DOHH2 (cell line): Measurements from ENCODE around the gene ZNF69.
A peak's percentile ranks its signal among the peaks of the same experiment; 100 is the strongest.
"Not testable (repeated sequence)": the region's sequence is repeated elsewhere in the genome, so short reads cannot be mapped to it uniquely, and the experiment has no call there.

Experiments used
- H3F3A ChIP-seq: fragments of 200-600 bp; sonication (generic), shearing (Covaris generic); 2 replicates; pipeline ENCODE4 v1.6.0; 2016; ENCODE audit warnings: antibody characterized with exemption, mild to moderate bottlenecking; ENCODE audit not compliant: control insufficient read depth, insufficient read depth
- H3K27ac ChIP-seq: fragments of 200-600 bp; sonication (generic); 2 replicates; pipeline ENCODE4 v1.5.1; 2014; ENCODE audit warnings: low read depth, mild to moderate bottlenecking, low read length, moderate library complexity
- H3K27me3 ChIP-seq: fragments of 200-600 bp; sonication (generic); 2 replicates; pipeline ENCODE4 v1.6.1; 2014; ENCODE audit warnings: mild to moderate bottlenecking, low read length, mixed read lengths; ENCODE audit not compliant: control insufficient read depth
- H3K36me3 ChIP-seq: fragments of 200-600 bp; sonication (generic); 2 replicates; pipeline ENCODE4 v1.6.1; 2014; ENCODE audit warnings: mild to moderate bottlenecking, low read length, moderate library complexity, mixed read lengths; ENCODE audit not compliant: control insufficient read depth
- H3K4me1 ChIP-seq: fragments of 200-600 bp; sonication (generic); 2 replicates; pipeline ENCODE4 v1.6.1; 2014; ENCODE audit warnings: mild to moderate bottlenecking, low read length, mixed read lengths; ENCODE audit not compliant: control insufficient read depth
- H3K4me2 ChIP-seq: fragments of 200-600 bp; sonication (generic); 2 replicates; pipeline ENCODE4 v1.6.0; 2014; ENCODE audit warnings: mild to moderate bottlenecking, low read length, moderate library complexity
- H3K4me3 ChIP-seq: fragments of 200-600 bp; sonication (generic); 2 replicates; pipeline ENCODE4 v1.5.1; 2014; ENCODE audit warnings: mild to moderate bottlenecking, low read length, mixed read lengths
- H3K79me2 ChIP-seq: fragments of 200-600 bp; sonication (generic); 2 replicates; pipeline ENCODE4 v1.6.1; 2014; ENCODE audit warnings: mild to moderate bottlenecking, low read length, mixed read lengths; ENCODE audit not compliant: control insufficient read depth
- H3K9me2 ChIP-seq: fragments of 200-600 bp; sonication (generic); replicated peaks from 2 replicates; pipeline ENCODE4 v1.6.1; 2014; ENCODE audit warnings: mild to moderate bottlenecking, low read length, mixed read lengths; ENCODE audit not compliant: control insufficient read depth
- H3K9me3 ChIP-seq: fragments of 200-600 bp; sonication (generic); 2 replicates; pipeline ENCODE4 v1.6.1; 2014; ENCODE audit warnings: antibody characterized with exemption, low read length, mixed read lengths; ENCODE audit not compliant: control insufficient read depth, insufficient read depth
- H4K20me1 ChIP-seq: fragments of 200-600 bp; sonication (generic); 2 replicates; pipeline ENCODE4 v1.6.0; 2014; ENCODE audit warnings: low read depth, mild to moderate bottlenecking, antibody characterized with exemption, low read length, moderate library complexity; ENCODE audit not compliant: control insufficient read depth, insufficient read depth
- CTCF ChIP-seq: fragments of 200-600 bp; sonication (generic); IDR thresholded peaks from one replicate; pipeline ENCODE4 v1.5.1; 2014; ENCODE audit warnings: antibody characterized with exemption, mild to moderate bottlenecking, low read depth, low read length; ENCODE audit not compliant: poor library complexity, severe bottlenecking
- EZH2phosphoT487 ChIP-seq: fragments of 200-600 bp; sonication (generic); IDR thresholded peaks from 2 replicates; pipeline ENCODE4 v1.6.1; 2017; ENCODE audit warnings: borderline replicate concordance, mild to moderate bottlenecking, antibody characterized with exemption, low read length, moderate library complexity, mixed read lengths

ZNF69 gene

GRCh38 chr19:11848594-11849469 lies 38.8 kb upstream of the ZNF69 start, which contains the start of gene ZNF439:
ZNF439 (plus strand) TSS chr19:11848726; CDS start chr19:11848868, 142 bp downstream.
- Histone ChIP-seq H3K27me3 (no peaks in the 10 kb centered on the region), H3K36me3 (peaks cover 30% of the 10 kb centered on the region), H3K4me2 (peak within 1 kb of the TSS; percentile 87), H3F3A (no peaks in the 10 kb centered on the region), H3K4me3 (peak within 1 kb of the TSS; percentile 99), H3K79me2 (peaks cover 50% of the 10 kb centered on the region), H3K9me3 (peaks cover 1% of the 10 kb centered on the region; the same call in 1 of the 2 replicates), H3K4me1 (peaks cover 22% of the 10 kb centered on the region), H3K9me2 (no peaks in the 10 kb centered on the region), H4K20me1 (no peaks in the 10 kb centered on the region), H3K27ac (peak within 1 kb of the TSS; percentile 63)
- TF ChIP-seq EZH2phosphoT487 (no peak), CTCF (no peak)

GRCh38 chr19:11850289-11850688 lies 37.3 kb upstream of the ZNF69 start:
- H3K4me1 ChIP-seq, result peaks cover 22% of the 10 kb centered on the region
- not testable (repeated sequence) for H3F3A ChIP-seq, H3K9me3 ChIP-seq, H3K27me3 ChIP-seq, H3K27ac ChIP-seq, H3K9me2 ChIP-seq, H4K20me1 ChIP-seq
- peaks cover 41% of the 10 kb centered on the region for H3K36me3 ChIP-seq
- H3K4me2 ChIP-seq, result peak overlapping the region; percentile 87
- peaks cover 61% of the 10 kb centered on the region for H3K79me2 ChIP-seq
- peak overlapping the region; percentile 99 for H3K4me3 ChIP-seq

- H3K27me3 ChIP-seq, result no peaks in the 10 kb centered on the region
- no peak overlapping the region for H3K4me3 ChIP-seq
- peaks cover 76% of the 10 kb centered on the region for H3K79me2 ChIP-seq
- TF ChIP-seq EZH2phosphoT487 (no peak), CTCF (no peak)
- no peaks in the 10 kb centered on the region for H4K20me1 ChIP-seq
- H3K4me1 ChIP-seq, result peaks cover 17% of the 10 kb centered on the region
- peaks cover 5% of the 10 kb centered on the region; the same call in 1 of the 2 replicates for H3K9me3 ChIP-seq
- no peak overlapping the region for H3K4me2 ChIP-seq
- H3K9me2 ChIP-seq, result no peaks in the 10 kb centered on the region
- no peak overlapping the region for H3K27ac ChIP-seq
- H3K36me3 ChIP-seq, result peaks cover 46% of the 10 kb centered on the region
- H3F3A ChIP-seq, result no peaks in the 10 kb centered on the region
Observed at GRCh38 chr19:11853358-11853757, 34.2 kb upstream of the ZNF69 start.

- no peaks in the 10 kb centered on the region for H3K9me2 ChIP-seq
- H3K27me3 ChIP-seq, result no peaks in the 10 kb centered on the region
- TF ChIP-seq EZH2phosphoT487, result no peak
- no peak for TF ChIP-seq CTCF
- H3K4me3 ChIP-seq, result no peak overlapping the region
- no peak overlapping the region for H3K27ac ChIP-seq
- H3K79me2 ChIP-seq, result peaks cover 55% of the 10 kb centered on the region
- peaks cover 33% of the 10 kb centered on the region for H3K36me3 ChIP-seq
- no peak overlapping the region for H3K4me2 ChIP-seq
- no peaks in the 10 kb centered on the region for H3F3A ChIP-seq
- H3K4me1 ChIP-seq, result no peaks in the 10 kb centered on the region
- peaks cover 12% of the 10 kb centered on the region; the same call in 1 of the 2 replicates for H3K9me3 ChIP-seq
- H4K20me1 ChIP-seq, result no peaks in the 10 kb centered on the region
Observed at GRCh38 chr19:11856596-11857250, 30.9 kb upstream of the ZNF69 start.
